NCI-H2196 treated with DMSO at 0.1 percent for 48 hours (cell line): ENCODE measurements around the gene GLI2.

Experiments
- DNase-seq: peaks from one replicate; lab custom pipeline; 2025; ENCODE audit not compliant: unreplicated experiment; lab: John Stamatoyannopoulos, UW

The GLI2 gene

GRCh38 chr2:120769076-120769786 is 33.6 kb downstream of the GLI2 start:
- no peak for DNase-seq

- DNase-seq = no peak
Observed at GRCh38 chr2:120769787-120770120, 34.1 kb downstream of the GLI2 start.

- DNase-seq = no peak
Observed at GRCh38 chr2:120770176-120770575, 34.5 kb downstream of the GLI2 start.

GRCh38 chr2:120770641-120771040 is 35.0 kb downstream of the GLI2 start:
- no peak for DNase-seq

GRCh38 chr2:120771111-120771780 is 35.6 kb downstream of the GLI2 start:
- DNase-seq = no peak

GRCh38 chr2:120771781-120772208 is 36.1 kb downstream of the GLI2 start:
- no peak for DNase-seq

GRCh38 chr2:120772261-120772660 is 36.6 kb downstream of the GLI2 start:
- no peak for DNase-seq

GRCh38 chr2:120773186-120773800 is 37.6 kb downstream of the GLI2 start:
- DNase-seq = no peak

- no peak for DNase-seq
Observed at GRCh38 chr2:120774557-120775160, 39.0 kb downstream of the GLI2 start.

- DNase-seq = no peak
Observed at GRCh38 chr2:120775194-120775593, 39.5 kb downstream of the GLI2 start.

GRCh38 chr2:120775801-120776589 is 40.3 kb downstream of the GLI2 start:
- DNase-seq = no peak

GRCh38 chr2:120776649-120777048 is 41.0 kb downstream of the GLI2 start:
- no peak for DNase-seq

- no peak for DNase-seq
Observed at GRCh38 chr2:120777170-120777751, 41.6 kb downstream of the GLI2 start.

GRCh38 chr2:120777787-120778186 is 42.1 kb downstream of the GLI2 start:
- DNase-seq = no peak

- DNase-seq = no peak
Observed at GRCh38 chr2:120778244-120778643, 42.6 kb downstream of the GLI2 start.

- DNase-seq = no peak
Observed at GRCh38 chr2:120779781-120780283, 44.2 kb downstream of the GLI2 start.

- DNase-seq = no peak
Observed at GRCh38 chr2:120780402-120780801, 44.7 kb downstream of the GLI2 start.

GRCh38 chr2:120783371-120783791 is 47.7 kb downstream of the GLI2 start:
- DNase-seq = no peak

GRCh38 chr2:120783969-120784372 is 48.3 kb downstream of the GLI2 start:
- no peak for DNase-seq
